Measurements from ENCODE around the gene TNFRSF21.

The TNFRSF21 gene

DNA sequence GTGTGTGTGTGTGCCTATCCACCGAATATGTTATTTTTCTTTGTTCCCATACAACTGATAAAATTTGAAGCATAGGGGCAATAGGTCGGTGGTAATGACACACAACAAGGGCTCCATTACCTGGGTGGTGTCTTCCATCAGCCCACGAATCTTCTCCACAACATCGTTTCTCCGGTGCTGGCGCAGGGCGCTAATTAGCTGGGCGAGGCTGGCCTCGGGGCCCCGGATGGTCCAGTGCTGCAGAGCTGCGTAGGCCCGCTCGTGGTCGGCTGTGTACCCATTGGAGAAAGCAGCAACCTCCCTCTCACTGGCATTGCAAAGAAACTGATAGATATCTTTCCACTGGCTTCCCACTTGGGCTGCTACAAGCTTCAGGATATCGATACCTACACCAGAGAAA, 56.6 kb downstream of the TNFRSF21 start:
- TF ChIP-seq, protein P1, sequence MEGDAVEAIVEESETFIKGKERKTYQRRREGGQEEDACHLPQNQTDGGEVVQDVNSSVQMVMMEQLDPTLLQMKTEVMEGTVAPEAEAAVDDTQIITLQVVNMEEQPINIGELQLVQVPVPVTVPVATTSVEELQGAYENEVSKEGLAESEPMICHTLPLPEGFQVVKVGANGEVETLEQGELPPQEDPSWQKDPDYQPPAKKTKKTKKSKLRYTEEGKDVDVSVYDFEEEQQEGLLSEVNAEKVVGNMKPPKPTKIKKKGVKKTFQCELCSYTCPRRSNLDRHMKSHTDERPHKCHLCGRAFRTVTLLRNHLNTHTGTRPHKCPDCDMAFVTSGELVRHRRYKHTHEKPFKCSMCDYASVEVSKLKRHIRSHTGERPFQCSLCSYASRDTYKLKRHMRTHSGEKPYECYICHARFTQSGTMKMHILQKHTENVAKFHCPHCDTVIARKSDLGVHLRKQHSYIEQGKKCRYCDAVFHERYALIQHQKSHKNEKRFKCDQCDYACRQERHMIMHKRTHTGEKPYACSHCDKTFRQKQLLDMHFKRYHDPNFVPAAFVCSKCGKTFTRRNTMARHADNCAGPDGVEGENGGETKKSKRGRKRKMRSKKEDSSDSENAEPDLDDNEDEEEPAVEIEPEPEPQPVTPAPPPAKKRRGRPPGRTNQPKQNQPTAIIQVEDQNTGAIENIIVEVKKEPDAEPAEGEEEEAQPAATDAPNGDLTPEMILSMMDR (IDR thresholded peaks at IDR 0.05; ENCODE audit: low read depth, low read length) = no peak
- no peak for DNase-seq (ENCODE audit: extremely low read depth, low read depth)

GRCh38 chr6:47252633-47253032, 57.1 kb downstream of the TNFRSF21 start:
- no peak for DNase-seq (ENCODE audit: extremely low read depth, low read depth)
- TF ChIP-seq, protein P1 (IDR thresholded peaks at IDR 0.05; ENCODE audit: low read depth, low read length) = no peak

DNA sequence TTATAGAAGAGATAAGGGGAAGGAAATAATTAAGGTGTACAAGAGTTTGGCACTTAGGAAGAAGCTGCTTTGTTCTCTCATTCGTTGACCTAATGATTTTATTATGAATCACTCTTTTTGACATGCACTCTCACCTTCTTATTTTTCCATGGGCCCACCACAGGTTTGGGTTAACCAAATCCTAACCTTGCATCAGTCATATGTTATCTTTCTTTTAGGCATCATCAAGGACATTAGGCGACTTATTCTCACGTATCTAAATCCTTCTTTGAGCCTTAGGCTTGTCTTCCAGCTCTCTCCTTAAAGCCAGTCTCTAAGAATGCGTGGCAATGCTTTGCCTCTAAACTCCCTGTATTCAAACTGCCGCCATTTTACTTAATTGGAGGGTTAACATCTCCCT, 58.3 kb downstream of the TNFRSF21 start:
- DNase-seq (ENCODE audit: extremely low read depth, low read depth) = no peak
- TF ChIP-seq, protein P1 (IDR thresholded peaks at IDR 0.05; ENCODE audit: low read depth, low read length) = no peak

GRCh38 chr6:47250302-47250701, 59.4 kb downstream of the TNFRSF21 start:
- TF ChIP-seq, protein P1 (IDR thresholded peaks at IDR 0.05; ENCODE audit: low read depth, low read length) = no peak
- DNase-seq (ENCODE audit: extremely low read depth, low read depth) = no peak

GRCh38 chr6:47248446-47248845, 61.3 kb downstream of the TNFRSF21 start:
- DNase-seq (ENCODE audit: extremely low read depth, low read depth) = no peak
- TF ChIP-seq, protein P1 (IDR thresholded peaks at IDR 0.05; ENCODE audit: low read depth, low read length) = no peak

- TF ChIP-seq, protein P1 (IDR thresholded peaks at IDR 0.05; ENCODE audit: low read depth, low read length) = no peak
- DNase-seq (ENCODE audit: extremely low read depth, low read depth) = no peak
Observed at GRCh38 chr6:47247227-47247797, 62.4 kb downstream of the TNFRSF21 start.

- no peak for DNase-seq (ENCODE audit: extremely low read depth, low read depth)
- TF ChIP-seq, protein P1 (IDR thresholded peaks at IDR 0.05; ENCODE audit: low read depth, low read length) = no peak
Observed at GRCh38 chr6:47246551-47246950, 63.2 kb downstream of the TNFRSF21 start.

All from AG09319 (cell line).